Activated T-cell treated with anti-CD3 and anti-CD28 coated beads, Interleukin-2, amount 50 U/mL, for 1 hour (primary cell): ENCODE data around the gene EIF3L.

ENCODE experiments used
- DNase-seq: peaks from one replicate; pipeline ENCODE4 v3.0.0-alpha.2; 2020

Gene EIF3L

DNA sequence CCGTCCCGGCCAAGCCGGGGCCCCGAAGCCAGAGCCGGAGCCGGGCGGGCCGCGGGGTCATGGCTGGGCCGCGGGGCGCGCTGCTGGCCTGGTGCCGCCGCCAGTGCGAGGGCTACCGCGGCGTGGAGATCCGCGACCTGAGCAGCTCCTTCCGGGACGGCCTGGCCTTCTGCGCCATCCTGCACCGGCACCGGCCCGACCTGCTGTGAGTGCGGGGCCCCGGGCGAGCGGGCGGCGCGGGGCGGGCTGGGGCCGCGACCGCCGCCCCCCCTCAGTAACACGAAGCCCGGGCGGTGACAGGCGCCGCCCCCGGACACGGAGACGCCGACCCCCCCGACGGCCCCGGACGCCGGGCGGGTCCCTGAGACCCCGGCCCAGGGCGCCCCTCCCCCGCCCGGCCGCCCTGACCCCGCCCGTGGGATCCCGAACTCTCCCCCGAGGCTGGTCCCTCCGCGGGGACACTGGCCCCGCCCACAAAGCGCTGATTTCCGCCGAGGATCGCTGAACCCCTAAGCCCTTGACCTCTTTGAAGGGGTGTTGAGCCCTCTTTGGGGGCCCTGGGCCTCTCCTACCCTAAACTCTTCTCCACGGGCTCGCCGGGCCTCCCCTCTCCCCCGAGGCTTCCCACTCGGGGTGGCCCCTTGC is 57.3 kb downstream of the EIF3L start:
- DNase-seq: peak; percentile 50

DNA sequence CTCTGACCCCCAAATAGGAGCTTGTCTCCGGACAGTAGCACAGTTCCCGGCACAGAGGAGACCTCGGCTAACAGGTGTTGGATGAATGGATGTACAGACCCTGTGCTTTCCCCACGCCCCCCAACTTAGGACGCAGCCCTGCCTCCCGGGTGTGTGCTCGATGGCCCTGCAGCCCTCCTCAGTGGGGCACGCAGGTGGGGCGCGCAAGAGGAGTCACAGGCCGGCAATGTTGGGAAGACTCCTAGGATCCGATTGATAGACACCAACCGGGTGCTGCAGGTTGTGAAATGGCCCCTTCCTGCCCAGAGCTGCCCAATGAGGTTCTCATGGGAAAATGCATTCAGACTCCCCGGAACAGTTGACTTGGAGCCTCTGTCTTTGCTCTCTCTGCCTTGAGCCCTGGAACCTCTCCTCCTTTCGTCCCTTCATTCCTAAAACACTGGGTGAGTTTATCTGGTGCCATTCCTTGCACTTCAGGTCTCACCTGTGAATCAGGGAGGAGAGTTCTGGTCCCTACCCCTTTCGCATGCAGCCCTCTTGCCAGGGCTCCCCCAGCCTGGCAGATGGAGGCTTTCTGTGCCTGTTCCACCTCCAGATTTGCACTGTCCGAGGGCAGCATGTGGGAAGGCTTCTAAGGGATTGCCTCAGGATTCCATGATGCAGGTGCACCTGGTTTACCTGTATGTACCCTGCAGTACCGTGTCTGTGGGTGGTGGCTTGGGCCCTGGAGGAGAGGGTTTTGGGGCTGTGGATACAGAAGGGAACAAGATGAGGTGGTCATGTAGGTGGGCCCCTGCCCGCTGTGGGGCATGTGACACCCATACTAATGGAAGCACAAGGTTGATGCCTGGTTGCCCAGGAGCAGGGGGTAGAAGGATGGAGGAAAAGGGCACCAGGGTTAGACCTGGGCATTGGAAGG is 58.1 kb downstream of the EIF3L start:
- DNase-seq: no peak

DNA sequence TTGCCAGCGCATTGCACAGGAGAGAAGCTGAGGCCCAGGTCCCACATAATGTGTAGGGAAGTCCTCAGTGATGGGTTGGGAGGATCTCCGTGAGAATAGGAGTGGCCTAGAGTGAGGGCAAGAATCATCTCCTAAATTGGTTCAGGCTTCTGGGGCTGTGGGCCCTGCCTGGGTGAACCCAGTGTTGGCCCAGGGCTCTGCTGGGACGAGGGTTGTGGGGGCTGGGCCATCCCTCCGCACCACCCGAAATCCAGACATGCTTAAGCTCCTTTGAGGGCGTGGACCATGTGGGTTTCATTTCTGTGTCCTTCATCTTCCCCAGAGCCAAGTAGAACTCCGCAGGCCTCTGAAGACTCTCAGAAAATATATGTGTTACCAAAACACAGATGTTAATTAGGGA is 60.5 kb downstream of the EIF3L start:
- DNase-seq: no peak

DNA sequence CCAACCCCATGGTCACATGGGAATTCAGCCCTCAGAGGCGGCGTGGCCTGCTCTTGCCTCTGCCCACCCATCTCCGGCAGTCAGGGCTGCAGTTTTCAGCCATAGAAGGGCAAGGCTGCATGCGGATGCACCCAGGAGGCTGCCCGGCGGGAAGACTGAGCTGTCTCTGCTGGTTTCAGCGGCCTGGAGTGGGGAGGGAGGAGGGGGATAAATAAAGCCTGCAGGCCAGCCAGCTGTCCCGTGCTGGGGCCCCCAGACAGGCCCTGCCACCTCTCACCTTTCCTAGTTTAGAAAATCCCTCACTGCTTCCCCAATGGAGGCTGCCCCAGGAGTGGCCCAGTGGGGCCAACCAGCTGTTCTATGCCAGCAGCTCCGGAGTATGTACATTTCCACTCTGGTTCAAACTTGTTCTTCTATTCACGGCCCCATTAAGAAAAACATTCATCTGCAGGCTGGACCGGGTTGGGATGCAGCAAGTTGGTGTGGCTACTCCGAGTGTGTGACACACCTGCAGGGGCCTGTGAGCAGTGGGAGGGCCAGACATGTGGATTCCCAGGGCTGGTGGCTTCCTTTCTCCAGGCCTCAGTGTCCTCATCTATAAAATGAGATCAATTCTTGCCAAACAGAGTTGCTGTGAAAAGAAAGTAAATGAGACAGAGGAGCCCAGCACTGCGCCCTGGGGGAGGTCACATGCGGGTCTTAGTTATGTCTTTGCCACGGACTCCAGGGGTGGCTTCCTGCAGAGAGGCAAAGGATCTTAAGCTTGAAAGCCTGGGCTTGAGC is 61.9 kb downstream of the EIF3L start:
- no peak for DNase-seq

GRCh38 chr22:37911697-37912096 is 62.5 kb downstream of the EIF3L start:
- no peak for DNase-seq

GRCh38 chr22:37912171-37912570 is 63.0 kb downstream of the EIF3L start:
- DNase-seq: no peak

DNA sequence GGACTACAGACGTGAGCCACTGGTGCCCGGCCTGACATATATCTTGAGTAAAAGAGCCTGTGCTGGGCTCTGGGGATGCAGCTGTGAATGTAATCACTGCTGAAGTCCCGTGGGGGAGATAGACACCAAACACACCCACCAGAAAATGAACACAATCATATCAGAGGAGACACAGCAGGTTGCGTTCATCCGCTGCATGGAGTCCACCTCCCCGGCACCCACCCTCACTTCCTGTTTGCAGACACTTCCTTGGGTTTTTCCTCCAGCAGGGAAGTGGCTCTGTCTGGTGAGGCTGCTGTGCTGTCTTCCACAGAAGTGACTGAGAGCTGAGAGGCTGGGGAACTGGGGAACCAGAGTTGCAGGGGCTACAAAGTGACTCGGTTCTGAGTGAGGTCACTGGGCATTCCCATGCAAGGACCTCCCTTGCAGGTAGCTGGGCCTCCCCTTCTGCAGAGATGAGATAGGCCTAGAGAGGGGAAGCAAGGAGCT is 64.1 kb downstream of the EIF3L start:
- no peak for DNase-seq

DNA sequence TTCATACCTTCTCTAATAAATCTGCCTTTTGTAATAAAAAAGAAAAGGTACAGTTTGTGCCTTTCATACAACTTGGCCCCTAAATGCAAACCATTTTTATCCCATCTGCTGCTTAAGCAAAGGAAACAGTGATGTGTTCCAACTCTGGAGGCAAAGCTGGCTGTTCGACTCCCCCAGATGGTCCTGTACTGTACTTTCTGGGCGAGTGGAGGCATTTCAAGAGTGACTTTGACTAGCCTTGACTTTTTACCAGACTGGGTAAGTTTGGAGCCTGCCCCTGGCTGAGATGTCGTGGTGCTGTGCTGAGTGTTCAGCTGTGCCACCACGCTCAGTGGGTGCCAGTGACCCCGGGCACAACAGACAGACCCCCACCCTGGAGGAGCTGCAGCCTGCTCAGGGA is 67.1 kb downstream of the EIF3L start:
- DNase-seq: no peak

DNA sequence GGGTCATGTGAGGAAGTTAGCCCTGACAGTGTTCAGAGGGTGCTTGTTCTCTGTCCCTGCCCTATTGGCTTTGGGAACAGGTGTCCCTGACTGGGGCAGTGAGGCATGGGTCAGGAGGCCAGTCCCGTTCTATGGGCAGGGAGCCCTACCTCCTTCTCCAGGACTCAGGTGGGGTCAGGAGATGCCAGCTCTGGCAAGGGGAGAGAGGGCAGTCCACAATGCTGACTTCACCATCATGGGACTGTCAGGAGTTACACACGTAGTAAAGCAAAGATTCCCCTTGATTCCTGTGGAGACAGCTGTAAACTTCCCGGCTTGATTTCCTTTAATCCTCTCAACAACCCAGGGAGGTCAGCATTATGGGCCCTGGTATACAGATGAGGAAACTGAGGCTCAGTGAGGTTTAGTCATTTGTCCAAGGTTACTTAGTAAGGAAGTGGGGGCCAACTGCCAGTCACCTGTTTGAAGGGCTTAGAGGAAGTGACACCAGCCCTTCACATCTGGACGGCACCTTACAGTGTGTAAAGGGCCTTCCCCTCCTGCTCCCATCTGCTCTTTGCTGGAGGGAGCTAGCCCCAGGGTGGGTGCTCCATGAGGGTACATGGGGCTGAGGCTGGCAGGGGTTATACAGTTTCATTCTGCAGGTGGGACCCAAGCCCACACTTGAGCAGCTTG is 68.8 kb downstream of the EIF3L start:
- no peak for DNase-seq

GRCh38 chr22:37918580-37919270 is 69.5 kb downstream of the EIF3L start:
- no peak for DNase-seq

DNA sequence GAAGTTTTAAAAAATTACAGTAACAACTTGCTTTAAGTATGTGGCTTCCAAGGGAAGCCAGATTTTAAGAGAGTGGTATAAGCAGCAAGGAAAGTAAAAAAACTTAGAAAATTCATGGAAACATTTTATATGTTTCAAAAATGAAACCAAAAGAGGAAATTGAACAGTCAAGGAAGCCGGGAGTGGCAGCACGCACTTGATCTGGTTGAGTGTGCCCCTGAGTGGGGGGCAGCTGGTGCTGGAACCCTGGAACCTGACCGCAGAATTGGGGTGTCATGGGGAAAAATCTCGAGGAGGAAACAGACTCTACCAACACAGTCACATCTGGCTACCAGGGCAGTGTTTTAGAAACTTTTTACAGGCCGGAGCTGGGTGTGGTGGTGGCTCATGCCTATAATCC is 70.9 kb downstream of the EIF3L start:
- DNase-seq: no peak

DNA sequence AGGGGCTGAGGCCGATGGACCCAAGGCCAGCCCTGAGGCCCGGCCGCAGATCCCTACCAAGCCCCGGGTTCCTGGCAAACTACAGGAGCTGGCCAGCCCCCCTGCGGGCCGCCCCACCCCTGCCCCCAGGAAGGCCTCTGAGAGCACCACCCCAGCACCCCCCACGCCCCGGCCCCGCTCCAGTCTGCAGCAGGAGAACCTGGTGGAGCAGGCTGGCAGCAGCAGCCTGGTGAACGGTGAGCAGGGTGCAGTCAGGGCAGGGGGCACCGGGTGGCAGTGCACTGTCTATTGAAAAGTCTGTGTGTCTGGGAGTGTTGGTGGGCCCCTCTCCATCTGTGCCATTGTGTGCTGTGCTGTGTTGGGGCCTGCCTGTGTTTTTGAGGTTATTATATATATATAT is 73.0 kb downstream of the EIF3L start:
- no peak for DNase-seq

DNA sequence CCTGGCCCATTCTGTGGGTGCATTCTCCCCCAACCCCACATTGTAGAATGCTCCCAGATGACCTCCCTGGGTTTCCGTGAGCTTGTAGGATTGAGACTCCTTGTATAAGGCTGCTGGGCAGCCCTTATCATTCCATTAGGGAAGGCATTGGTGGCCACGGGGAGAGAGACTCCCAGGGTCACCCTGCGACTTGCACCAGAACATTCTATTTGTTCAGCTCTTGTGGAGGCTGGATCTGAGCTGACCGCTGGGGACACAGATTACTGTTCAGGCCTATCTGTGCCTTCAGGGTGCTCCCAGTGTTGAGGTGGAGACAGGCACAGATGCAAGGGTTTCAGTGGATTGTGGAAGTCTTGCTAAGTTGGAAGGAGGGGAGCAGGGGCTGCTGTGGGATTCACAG is 74.7 kb downstream of the EIF3L start:
- no peak for DNase-seq

DNA sequence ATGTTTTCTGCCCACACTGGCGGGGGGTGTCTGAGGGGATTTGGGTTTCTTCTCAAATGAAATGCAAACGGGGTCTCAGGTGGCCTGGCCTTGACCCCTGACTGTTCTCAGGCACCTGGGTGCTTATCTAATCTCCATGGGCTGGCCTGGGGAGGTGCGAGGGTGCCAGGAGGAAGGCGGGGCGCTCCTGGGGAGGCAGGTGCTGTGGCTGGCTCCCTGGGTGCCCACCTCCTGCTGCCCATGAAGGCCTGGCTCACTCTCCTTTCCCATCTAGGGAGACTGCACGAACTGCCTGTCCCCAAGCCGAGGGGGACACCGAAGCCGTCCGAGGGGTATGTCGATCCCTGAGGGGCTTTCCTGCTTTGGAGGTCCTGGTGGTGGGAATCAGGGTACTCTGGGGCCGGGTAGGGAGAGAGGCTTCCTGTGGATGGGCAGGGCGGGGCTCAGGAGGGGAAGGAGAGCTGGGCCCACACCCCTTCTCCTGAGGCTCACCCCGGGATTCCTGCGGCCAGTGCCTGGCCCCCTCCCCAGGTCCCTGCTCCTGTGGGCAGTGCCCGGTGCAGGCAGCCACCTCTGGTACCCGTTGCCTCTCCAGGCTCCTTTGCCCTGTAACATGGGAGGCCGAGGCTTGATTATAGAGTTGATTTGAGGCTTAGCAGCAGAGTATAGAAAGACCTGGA is 75.3 kb downstream of the EIF3L start:
- no peak for DNase-seq

GRCh38 chr22:37925330-37925729 is 76.1 kb downstream of the EIF3L start:
- DNase-seq: no peak

DNA sequence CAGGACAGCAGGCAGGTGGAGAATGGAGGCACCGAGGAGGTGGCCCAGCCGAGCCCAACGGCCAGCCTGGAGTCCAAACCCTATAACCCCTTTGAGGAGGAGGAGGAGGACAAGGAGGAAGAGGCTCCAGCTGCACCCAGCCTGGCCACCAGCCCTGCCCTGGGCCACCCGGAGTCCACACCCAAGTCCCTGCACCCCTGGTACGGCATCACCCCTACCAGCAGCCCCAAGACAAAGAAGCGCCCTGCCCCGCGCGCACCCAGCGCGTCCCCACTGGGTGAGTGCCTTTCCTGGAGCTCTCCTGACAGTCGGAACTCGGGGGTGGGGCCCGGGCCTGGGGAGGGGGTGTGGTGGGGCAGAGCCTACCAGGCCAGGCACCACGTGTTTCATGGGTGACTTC is 76.5 kb downstream of the EIF3L start:
- DNase-seq: no peak

- DNase-seq: no peak
Measured at GRCh38 chr22:37926358-37926757, 77.1 kb downstream of the EIF3L start.

- DNase-seq: no peak
Measured at GRCh38 chr22:37926771-37927636, 77.8 kb downstream of the EIF3L start.

DNA sequence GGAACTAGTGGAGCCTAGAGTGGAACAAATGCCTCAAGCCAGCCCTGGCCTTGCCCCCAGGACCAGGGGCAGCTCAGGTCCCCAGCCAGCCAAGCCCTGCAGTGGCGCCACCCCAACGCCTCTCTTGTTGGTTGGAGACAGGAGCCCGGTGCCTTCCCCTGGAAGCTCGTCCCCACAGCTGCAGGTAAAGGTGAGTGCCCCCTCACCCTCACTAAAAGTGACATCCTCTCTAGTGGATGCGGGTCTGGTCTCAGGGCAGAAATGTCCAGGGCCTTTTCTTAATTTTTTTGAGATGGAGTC is 78.4 kb downstream of the EIF3L start:
- no peak for DNase-seq

- no peak for DNase-seq
Measured at GRCh38 chr22:37929390-37929789, 80.2 kb downstream of the EIF3L start.
